ENCODE results near the gene HPS4. TPM values are rescaled to one million over a fixed set of nuclear protein-coding genes. Genes with fewer than 3 reads are reported as not detected.
"Not testable (repeated sequence)": the region's sequence is repeated elsewhere in the genome, so short reads cannot be mapped to it uniquely, and the experiment has no call there.

Gene HPS4
- 26.0 and 35.3 TPM in 2 replicates for total RNA-seq

GRCh38 chr22:26483439-26484359, at the start of gene HPS4, which contains the start of gene SRRD:
TSS of gene HPS4 (minus strand) at chr22:26483783. CDS start at chr22:26481762, 2,021 bp downstream.
TSS of gene SRRD (plus strand) at chr22:26483877. CDS start at chr22:26483891, 14 bp downstream.
- no peak for DNase-seq (ENCODE audit: low read depth)
- TF ChIP-seq, protein P1, sequence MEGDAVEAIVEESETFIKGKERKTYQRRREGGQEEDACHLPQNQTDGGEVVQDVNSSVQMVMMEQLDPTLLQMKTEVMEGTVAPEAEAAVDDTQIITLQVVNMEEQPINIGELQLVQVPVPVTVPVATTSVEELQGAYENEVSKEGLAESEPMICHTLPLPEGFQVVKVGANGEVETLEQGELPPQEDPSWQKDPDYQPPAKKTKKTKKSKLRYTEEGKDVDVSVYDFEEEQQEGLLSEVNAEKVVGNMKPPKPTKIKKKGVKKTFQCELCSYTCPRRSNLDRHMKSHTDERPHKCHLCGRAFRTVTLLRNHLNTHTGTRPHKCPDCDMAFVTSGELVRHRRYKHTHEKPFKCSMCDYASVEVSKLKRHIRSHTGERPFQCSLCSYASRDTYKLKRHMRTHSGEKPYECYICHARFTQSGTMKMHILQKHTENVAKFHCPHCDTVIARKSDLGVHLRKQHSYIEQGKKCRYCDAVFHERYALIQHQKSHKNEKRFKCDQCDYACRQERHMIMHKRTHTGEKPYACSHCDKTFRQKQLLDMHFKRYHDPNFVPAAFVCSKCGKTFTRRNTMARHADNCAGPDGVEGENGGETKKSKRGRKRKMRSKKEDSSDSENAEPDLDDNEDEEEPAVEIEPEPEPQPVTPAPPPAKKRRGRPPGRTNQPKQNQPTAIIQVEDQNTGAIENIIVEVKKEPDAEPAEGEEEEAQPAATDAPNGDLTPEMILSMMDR (conservative IDR thresholded peaks at IDR 0.05; ENCODE audit: low read depth, low read length) = no peak
- H3K4me3 ChIP-seq (ENCODE audit: low read depth, low read length) = peak within 1 kb of the TSS; percentile 94

- TF ChIP-seq, protein P1 (conservative IDR thresholded peaks at IDR 0.05; ENCODE audit: low read depth, low read length) = no peak
- no peak for DNase-seq (ENCODE audit: low read depth)
- H3K4me3 ChIP-seq (ENCODE audit: low read depth, low read length) = no peak overlapping the region
Observed at GRCh38 chr22:26529345-26529744, 45.8 kb upstream of the HPS4 start.

DNA sequence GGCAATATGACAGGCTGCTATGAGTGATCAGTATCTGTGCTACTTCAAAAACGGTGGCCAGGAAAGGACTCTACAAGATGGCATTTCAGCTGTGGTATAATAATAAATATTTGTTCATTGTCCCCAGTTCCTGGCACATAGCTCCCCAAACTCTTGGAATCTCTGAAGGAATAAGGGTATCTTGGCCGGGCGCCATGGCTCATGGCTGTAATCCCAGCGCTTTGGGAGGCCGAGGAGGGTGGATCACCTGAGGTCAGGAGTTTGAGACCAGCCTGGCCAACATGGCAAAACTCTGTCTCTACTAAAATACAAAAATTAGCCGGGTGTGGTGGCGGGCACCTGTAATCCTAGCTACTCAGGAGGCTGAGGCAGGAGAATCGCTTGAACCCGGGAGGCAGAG, 44.9 kb upstream of the HPS4 start:
- not testable (repeated sequence) for DNase-seq (ENCODE audit: low read depth); H3K4me3 ChIP-seq (ENCODE audit: low read depth, low read length)

GRCh38 chr22:26527574-26528465, 44.2 kb upstream of the HPS4 start:
- DNase-seq (ENCODE audit: low read depth) = no peak
- no peak overlapping the region for H3K4me3 ChIP-seq (ENCODE audit: low read depth, low read length)
- TF ChIP-seq, protein P1 (conservative IDR thresholded peaks at IDR 0.05; ENCODE audit: low read depth, low read length) = no peak

DNA sequence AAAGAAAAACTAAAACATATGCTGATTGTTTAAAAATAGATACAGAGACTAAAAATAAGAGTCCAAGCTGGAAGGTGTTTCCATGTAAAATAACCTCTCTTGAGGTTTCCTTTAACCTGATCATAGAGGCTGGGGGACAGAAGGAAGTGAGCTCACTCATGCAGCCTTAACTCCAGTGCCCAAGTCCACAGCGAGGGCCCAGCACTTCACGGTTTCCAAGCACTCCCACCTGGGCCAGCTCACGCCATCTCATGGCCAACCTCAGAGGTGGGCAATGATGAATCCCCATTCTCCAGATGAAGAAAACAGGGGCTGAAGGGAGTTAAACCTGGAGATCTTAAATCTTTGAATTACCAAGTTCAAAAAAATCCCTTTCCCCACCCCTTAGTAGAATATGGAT, 43.6 kb upstream of the HPS4 start:
- no peak overlapping the region for H3K4me3 ChIP-seq (ENCODE audit: low read depth, low read length)

DNA sequence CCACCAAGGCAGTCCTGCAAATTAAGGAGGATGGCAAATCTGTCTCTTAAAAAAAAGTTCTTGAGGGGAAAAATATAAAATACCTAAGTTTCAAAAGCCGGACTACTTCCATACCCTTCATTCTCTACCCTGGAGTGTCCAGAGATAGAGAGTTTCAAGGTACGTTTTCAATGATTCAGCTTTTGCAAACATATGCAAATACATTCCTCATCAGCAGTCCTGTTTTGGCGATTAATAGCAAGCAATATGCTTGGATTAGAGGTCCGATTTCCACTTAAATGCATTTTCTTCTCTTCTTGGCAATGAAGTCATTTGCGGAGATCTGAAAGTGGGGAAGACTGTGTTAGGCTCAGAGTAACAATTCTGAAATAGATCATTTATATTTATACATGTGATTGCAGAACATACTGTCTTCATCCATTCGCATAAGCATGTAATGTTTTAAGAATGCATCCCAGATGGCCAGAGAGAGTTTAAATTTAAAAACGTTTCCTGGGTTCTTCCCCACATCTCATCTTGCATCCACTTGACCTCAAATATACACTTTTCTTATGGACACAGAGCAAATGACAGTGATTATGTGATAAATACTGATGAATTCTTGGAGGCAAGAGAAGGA, 42.5 kb upstream of the HPS4 start:
- no peak overlapping the region for H3K4me3 ChIP-seq (ENCODE audit: low read depth, low read length)

More for the DNA sequence above, 43.6 kb upstream of the HPS4 start:
- DNase-seq (ENCODE audit: low read depth) = no peak
- TF ChIP-seq, protein P1 (conservative IDR thresholded peaks at IDR 0.05; ENCODE audit: low read depth, low read length) = no peak

More for the DNA sequence above, 42.5 kb upstream of the HPS4 start:
- TF ChIP-seq, protein P1 (conservative IDR thresholded peaks at IDR 0.05; ENCODE audit: low read depth, low read length) = no peak
- DNase-seq (ENCODE audit: low read depth) = no peak
